HepG2 (cell line): Measurements from ENCODE around the gene TTLL10. TPM values are rescaled to one million over a fixed set of nuclear protein-coding genes. Genes with fewer than 3 reads are reported as not detected.

ENCODE experiments used
- ARNT2 ChIP-seq: sonication (generic); formaldehyde crosslinking; IDR thresholded peaks from 2 replicates; pipeline ENCODE4 v1.8.0; 2022; ENCODE audit warnings: mild to moderate bottlenecking, low read depth, missing genetic modification reagents, moderate library complexity
- BRD4 ChIP-seq: sonication (generic); formaldehyde crosslinking; IDR thresholded peaks from 2 replicates; pipeline ENCODE4 v1.4.0; 2020; ENCODE audit warnings: missing genetic modification reagents
- KDM4B ChIP-seq: sonication (generic); formaldehyde crosslinking; IDR thresholded peaks from 2 replicates; pipeline ENCODE4 v1.4.0; 2020; ENCODE audit warnings: missing genetic modification reagents
- MXI1 ChIP-seq: IDR thresholded peaks from 3 replicates; pipeline ENCODE4 v1.6.1; 2012; ENCODE audit warnings: low read depth, low read length, inconsistent platforms, borderline replicate concordance
- PRMT3 ChIP-seq: sonication (generic); formaldehyde crosslinking; IDR thresholded peaks from 2 replicates; pipeline ENCODE4 v1.8.1; 2022; ENCODE audit warnings: low read depth, mild to moderate bottlenecking, moderate library complexity, missing genetic modification reagents, borderline replicate concordance
- ZBTB2 ChIP-seq: sonication (generic); formaldehyde crosslinking; IDR thresholded peaks from 2 replicates; pipeline ENCODE4 v1.8.0; 2022; ENCODE audit warnings: low read depth, missing genetic modification reagents
- ZBTB38 ChIP-seq: sonication (generic); formaldehyde crosslinking; IDR thresholded peaks from 2 replicates; pipeline ENCODE4 v1.5.1; 2020; ENCODE audit warnings: mild to moderate bottlenecking, missing genetic modification reagents
- ZHX2 ChIP-seq, 2 experiments: sonication (generic) in 1 of 2; formaldehyde crosslinking in 1 of 2; IDR thresholded peaks; 2 replicates each; pipeline versions ENCODE4 v1.6.1 to v1.9.0; 2014 to 2022; ENCODE audit warnings: antibody characterized with exemption in 1 of 2, borderline replicate concordance in 1 of 2, inconsistent platforms in 1 of 2, low read depth in 1 of 2, missing genetic modification reagents in 1 of 2
- ZMYM4 ChIP-seq: sonication (generic); formaldehyde crosslinking; IDR thresholded peaks from 2 replicates; pipeline ENCODE4 v1.8.1; 2023; ENCODE audit warnings: mild to moderate bottlenecking, missing genetic modification reagents
- ZNF557 ChIP-seq: sonication (generic); formaldehyde crosslinking; IDR thresholded peaks from 2 replicates; pipeline ENCODE4 v1.4.0; 2020; ENCODE audit warnings: missing genetic modification reagents
- ZSCAN31 ChIP-seq: sonication (generic); formaldehyde crosslinking; IDR thresholded peaks from 2 replicates; pipeline ENCODE4 v1.5.0; 2020; ENCODE audit warnings: low read depth, mild to moderate bottlenecking, missing genetic modification reagents
- polyA plus RNA-seq, 8 experiments: library from polyadenylated mRNA; depleted of rRNA in 3 of 8; stranded (reverse) in 7 of 8; unstranded in 1 of 8; fragments of >200 nt; fragmentation: Illumina TruSeq in 4 of 8; extraction: Trizol in 4 of 8; gene quantifications; 2 replicates each; pipeline versions ENCODE4 v1.2.1 to v1.2.3, GENCODE V29; 2011 to 2016; ENCODE audit warnings: low read depth in 4 of 8, missing spikeins in 1 of 8, mixed read lengths in 1 of 8; ENCODE audit not compliant: insufficient read depth in 1 of 8
- total RNA-seq, 5 experiments: library from RNA; depleted of rRNA; stranded (reverse); fragments of >200 nt; fragmentation: Illumina TruSeq; extraction: Trizol; gene quantifications; 2 replicates each; pipeline ENCODE4 v1.2.3, GENCODE V29; 2016; ENCODE audit warnings: low read depth in 1 of 5
- TF ChIP-seq, protein P1 (sequence below): sonication (generic); formaldehyde crosslinking; IDR thresholded peaks from 2 replicates; pipeline ENCODE4 v1.4.0; 2020; ENCODE audit warnings: missing genetic modification reagents, borderline replicate concordance
- TF ChIP-seq, protein P2 (sequence below): sonication (generic); formaldehyde crosslinking; IDR thresholded peaks from 2 replicates; pipeline ENCODE4 v1.4.0; 2020; ENCODE audit warnings: missing genetic modification reagents

The TTLL10 gene
- total and polyA plus RNA-seq, 2 of the 13 experiments (the other 11 are each of a cell fraction or from before 2014, with no cell fraction given): not detected

DNA sequence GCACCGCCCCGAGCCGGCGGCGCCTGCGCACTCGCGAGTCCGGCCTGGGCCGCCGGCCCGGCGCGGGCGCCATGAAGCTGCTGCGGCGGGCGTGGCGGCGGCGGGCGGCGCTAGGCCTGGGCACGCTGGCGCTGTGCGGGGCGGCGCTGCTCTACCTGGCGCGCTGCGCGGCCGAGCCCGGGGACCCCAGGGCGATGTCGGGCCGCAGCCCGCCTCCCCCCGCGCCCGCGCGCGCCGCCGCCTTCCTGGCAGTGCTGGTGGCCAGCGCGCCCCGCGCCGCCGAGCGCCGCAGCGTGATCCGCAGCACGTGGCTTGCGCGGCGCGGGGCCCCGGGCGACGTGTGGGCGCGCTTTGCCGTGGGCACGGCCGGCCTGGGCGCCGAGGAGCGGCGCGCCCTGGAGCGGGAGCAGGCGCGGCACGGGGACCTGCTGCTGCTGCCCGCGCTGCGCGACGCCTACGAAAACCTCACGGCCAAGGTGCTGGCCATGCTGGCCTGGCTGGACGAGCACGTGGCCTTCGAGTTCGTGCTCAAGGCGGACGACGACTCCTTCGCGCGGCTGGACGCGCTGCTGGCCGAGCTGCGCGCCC, 58.6 kb downstream of the TTLL10 start, which contains the start of gene B3GALT6 (continued):
- TF ChIP-seq, protein P1, sequence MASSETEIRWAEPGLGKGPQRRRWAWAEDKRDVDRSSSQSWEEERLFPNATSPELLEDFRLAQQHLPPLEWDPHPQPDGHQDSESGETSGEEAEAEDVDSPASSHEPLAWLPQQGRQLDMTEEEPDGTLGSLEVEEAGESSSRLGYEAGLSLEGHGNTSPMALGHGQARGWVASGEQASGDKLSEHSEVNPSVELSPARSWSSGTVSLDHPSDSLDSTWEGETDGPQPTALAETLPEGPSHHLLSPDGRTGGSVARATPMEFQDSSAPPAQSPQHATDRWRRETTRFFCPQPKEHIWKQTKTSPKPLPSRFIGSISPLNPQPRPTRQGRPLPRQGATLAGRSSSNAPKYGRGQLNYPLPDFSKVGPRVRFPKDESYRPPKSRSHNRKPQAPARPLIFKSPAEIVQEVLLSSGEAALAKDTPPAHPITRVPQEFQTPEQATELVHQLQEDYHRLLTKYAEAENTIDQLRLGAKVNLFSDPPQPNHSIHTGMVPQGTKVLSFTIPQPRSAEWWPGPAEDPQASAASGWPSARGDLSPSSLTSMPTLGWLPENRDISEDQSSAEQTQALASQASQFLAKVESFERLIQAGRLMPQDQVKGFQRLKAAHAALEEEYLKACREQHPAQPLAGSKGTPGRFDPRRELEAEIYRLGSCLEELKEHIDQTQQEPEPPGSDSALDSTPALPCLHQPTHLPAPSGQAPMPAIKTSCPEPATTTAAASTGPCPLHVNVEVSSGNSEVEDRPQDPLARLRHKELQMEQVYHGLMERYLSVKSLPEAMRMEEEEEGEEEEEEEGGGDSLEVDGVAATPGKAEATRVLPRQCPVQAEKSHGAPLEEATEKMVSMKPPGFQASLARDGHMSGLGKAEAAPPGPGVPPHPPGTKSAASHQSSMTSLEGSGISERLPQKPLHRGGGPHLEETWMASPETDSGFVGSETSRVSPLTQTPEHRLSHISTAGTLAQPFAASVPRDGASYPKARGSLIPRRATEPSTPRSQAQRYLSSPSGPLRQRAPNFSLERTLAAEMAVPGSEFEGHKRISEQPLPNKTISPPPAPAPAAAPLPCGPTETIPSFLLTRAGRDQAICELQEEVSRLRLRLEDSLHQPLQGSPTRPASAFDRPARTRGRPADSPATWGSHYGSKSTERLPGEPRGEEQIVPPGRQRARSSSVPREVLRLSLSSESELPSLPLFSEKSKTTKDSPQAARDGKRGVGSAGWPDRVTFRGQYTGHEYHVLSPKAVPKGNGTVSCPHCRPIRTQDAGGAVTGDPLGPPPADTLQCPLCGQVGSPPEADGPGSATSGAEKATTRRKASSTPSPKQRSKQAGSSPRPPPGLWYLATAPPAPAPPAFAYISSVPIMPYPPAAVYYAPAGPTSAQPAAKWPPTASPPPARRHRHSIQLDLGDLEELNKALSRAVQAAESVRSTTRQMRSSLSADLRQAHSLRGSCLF (CRISPR knock-in tag): no peak
- no peak for TF ChIP-seq ZNF557 (CRISPR knock-in tag)
- TF ChIP-seq ZSCAN31 (CRISPR knock-in tag): 0 out of 2 replicates have a peak, but pooled peaks have one; percentile 4
- TF ChIP-seq, protein P2, sequence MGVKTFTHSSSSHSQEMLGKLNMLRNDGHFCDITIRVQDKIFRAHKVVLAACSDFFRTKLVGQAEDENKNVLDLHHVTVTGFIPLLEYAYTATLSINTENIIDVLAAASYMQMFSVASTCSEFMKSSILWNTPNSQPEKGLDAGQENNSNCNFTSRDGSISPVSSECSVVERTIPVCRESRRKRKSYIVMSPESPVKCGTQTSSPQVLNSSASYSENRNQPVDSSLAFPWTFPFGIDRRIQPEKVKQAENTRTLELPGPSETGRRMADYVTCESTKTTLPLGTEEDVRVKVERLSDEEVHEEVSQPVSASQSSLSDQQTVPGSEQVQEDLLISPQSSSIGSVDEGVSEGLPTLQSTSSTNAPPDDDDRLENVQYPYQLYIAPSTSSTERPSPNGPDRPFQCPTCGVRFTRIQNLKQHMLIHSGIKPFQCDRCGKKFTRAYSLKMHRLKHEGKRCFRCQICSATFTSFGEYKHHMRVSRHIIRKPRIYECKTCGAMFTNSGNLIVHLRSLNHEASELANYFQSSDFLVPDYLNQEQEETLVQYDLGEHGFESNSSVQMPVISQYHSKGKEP: no peak
- TF ChIP-seq MXI1: 0 out of 3 replicates have a peak, but pooled peaks have one; percentile 2
- TF ChIP-seq ZMYM4 (CRISPR knock-in tag): 0 out of 2 replicates have a peak, but pooled peaks have one; percentile 4
- TF ChIP-seq ZBTB38 (CRISPR knock-in tag): peak; percentile 1; the same call in 1 of the 2 replicates
- TF ChIP-seq BRD4: 0 out of 2 replicates have a peak, but pooled peaks have one; percentile 34
- TF ChIP-seq ZHX2 (IDR thresholded peaks at IDR 0.05; ENCODE audit: low read depth): peak; percentile 16; the same call in 1 of the 2 replicates
- no peak; the same call in 1 of the 2 replicates for TF ChIP-seq ZHX2 (CRISPR knock-in tag; IDR thresholded peaks at IDR 0.05; ENCODE audit: borderline replicate concordance)
- TF ChIP-seq ARNT2 (CRISPR knock-in tag): peak; percentile 20; the same call in 1 of the 2 replicates
- TF ChIP-seq PRMT3 (CRISPR knock-in tag): 0 out of 2 replicates have a peak, but pooled peaks have one; percentile 63
- TF ChIP-seq ZBTB2 (CRISPR knock-in tag): 0 out of 2 replicates have a peak, but pooled peaks have one; percentile 38
- no peak for TF ChIP-seq KDM4B (CRISPR knock-in tag)
